Mesendoderm (in vitro differentiated cells): ENCODE measurements around the gene TENM4.
A peak's percentile ranks its signal among the peaks of the same experiment; 100 is the strongest.

Experiments used
- DNase-seq: peaks from one replicate; pipeline ENCODE4 v3.0.0; 2013
- H2AK5ac ChIP-seq: 2 replicates; pipeline ENCODE4 v1.6.1; 2013; ENCODE audit warnings: low read length, inconsistent platforms
- H2BK120ac ChIP-seq: 2 replicates; pipeline ENCODE4 v1.6.1; 2013; ENCODE audit warnings: low read depth, mild to moderate bottlenecking, low read length, moderate library complexity, mixed read lengths
- H2BK15ac ChIP-seq: replicated peaks from 2 replicates; pipeline ENCODE4 v1.6.1; 2013; ENCODE audit warnings: low read depth, mild to moderate bottlenecking, moderate library complexity
- H2BK5ac ChIP-seq: 2 replicates; pipeline ENCODE4 v1.6.1; 2013; ENCODE audit warnings: low read length, inconsistent platforms
- H3K18ac ChIP-seq: 2 replicates; pipeline ENCODE4 v1.6.1; 2013; ENCODE audit warnings: mild to moderate bottlenecking, low read length, mixed read lengths
- H3K23ac ChIP-seq: one replicate; pipeline ENCODE4 v1.6.1; 2013; ENCODE audit warnings: low read length
- H3K27ac ChIP-seq: 2 replicates; pipeline ENCODE4 v1.5.1; 2013; ENCODE audit warnings: low read depth, mild to moderate bottlenecking, inconsistent platforms, low read length, moderate library complexity
- H3K27me3 ChIP-seq: 2 replicates; pipeline ENCODE4 v1.6.1; 2013; ENCODE audit warnings: low read length, control low read depth, mild to moderate bottlenecking, inconsistent platforms; ENCODE audit not compliant: insufficient read depth, poor library complexity
- H3K36me3 ChIP-seq: 2 replicates; pipeline ENCODE4 v1.6.1; 2013; ENCODE audit warnings: low read length, inconsistent platforms; ENCODE audit not compliant: control insufficient read depth, insufficient read depth
- H3K4ac ChIP-seq: one replicate; pipeline ENCODE4 v1.6.1; 2013; ENCODE audit warnings: low read depth, mild to moderate bottlenecking, low read length, moderate library complexity
- H3K4me1 ChIP-seq: 2 replicates; pipeline ENCODE4 v1.6.1; 2013; ENCODE audit warnings: low read depth, low read length, inconsistent platforms; ENCODE audit not compliant: control insufficient read depth
- H3K4me2 ChIP-seq: 2 replicates; pipeline ENCODE4 v1.6.1; 2013; ENCODE audit warnings: low read length
- H3K4me3 ChIP-seq: 2 replicates; pipeline ENCODE4 v1.5.1; 2013; ENCODE audit warnings: mild to moderate bottlenecking, low read length
- H3K56ac ChIP-seq: one replicate; pipeline ENCODE4 v1.6.1; 2013; ENCODE audit warnings: low read length
- H3K79me1 ChIP-seq: 2 replicates; pipeline ENCODE4 v1.6.1; 2013; ENCODE audit warnings: low read length, inconsistent platforms
- H3K79me2 ChIP-seq: 2 replicates; pipeline ENCODE4 v1.6.1; 2013; ENCODE audit warnings: mild to moderate bottlenecking, low read length; ENCODE audit not compliant: control insufficient read depth, insufficient read depth
- H3K9ac ChIP-seq: 2 replicates; pipeline ENCODE4 v1.6.1; 2013; ENCODE audit warnings: low read length, inconsistent platforms
- H4K5ac ChIP-seq: one replicate; pipeline ENCODE4 v1.6.1; 2013; ENCODE audit warnings: low read length
- H4K8ac ChIP-seq: one replicate; pipeline ENCODE4 v1.6.1; 2013; ENCODE audit warnings: low read depth, mild to moderate bottlenecking, control low read depth, low read length, moderate library complexity
- WGBS: extraction: QIAGEN DNeasy Blood & Tissue Kit; methylation state at CpG from one replicate; pipeline ENCODE4 v1.1.7; 2013; ENCODE audit warnings: low lambda C conversion rate, missing lambda C conversion rate; ENCODE audit not compliant: insufficient coverage; ENCODE audit errors: extremely low coverage; 5-methylcytosine and 5-hydroxymethylcytosine counted together

The TENM4 gene

GRCh38 chr11:79045018-79045799 is 395.6 kb downstream of the TENM4 start:
- no peak overlapping the region for H3K4me2 ChIP-seq
- no CpG with 5 or more reads among the region's 10 CpGs for WGBS
- no peaks in the 10 kb centered on the region for H3K79me2 ChIP-seq
- peaks cover 2% of the 10 kb centered on the region for H3K4me1 ChIP-seq
- H3K27me3 ChIP-seq, result no peaks in the 10 kb centered on the region
- H3K18ac ChIP-seq, result no peak overlapping the region
- DNase-seq, result no peak
- H3K56ac ChIP-seq, result no peak overlapping the region
- no peak overlapping the region for H4K8ac ChIP-seq
- H3K79me1 ChIP-seq, result no peaks in the 10 kb centered on the region
- no peak overlapping the region for H2BK5ac ChIP-seq
- no peak overlapping the region for H3K27ac ChIP-seq
- H3K9ac ChIP-seq, result no peak overlapping the region
- H2BK120ac ChIP-seq, result no peak overlapping the region
- H2BK15ac ChIP-seq, result no peak overlapping the region
- no peak overlapping the region for H4K5ac ChIP-seq
- no peaks in the 10 kb centered on the region for H3K36me3 ChIP-seq
- no peak overlapping the region for H3K4ac ChIP-seq
- H2AK5ac ChIP-seq, result no peak overlapping the region
- H3K4me3 ChIP-seq, result no peak overlapping the region
- no peak overlapping the region for H3K23ac ChIP-seq

GRCh38 chr11:79044201-79044600 is 396.6 kb downstream of the TENM4 start:
- DNase-seq, result no peak
- Histone ChIP-seq H3K36me3 (no peaks in the 10 kb centered on the region), H3K56ac (no peak overlapping the region), H3K18ac (no peak overlapping the region), H2BK5ac (no peak overlapping the region), H3K79me2 (no peaks in the 10 kb centered on the region), H3K4me2 (no peak overlapping the region), H3K4me3 (no peak overlapping the region), H2BK120ac (no peak overlapping the region), H2AK5ac (no peak overlapping the region), H3K23ac (no peak overlapping the region), H3K9ac (no peak overlapping the region), H4K5ac (no peak overlapping the region), H3K27ac (no peak overlapping the region), H4K8ac (no peak overlapping the region), H3K27me3 (no peaks in the 10 kb centered on the region), H3K4ac (no peak overlapping the region), H3K79me1 (no peaks in the 10 kb centered on the region), H2BK15ac (no peak overlapping the region), H3K4me1 (no peaks in the 10 kb centered on the region)
- WGBS, result no CpG with 5 or more reads among the region's 2 CpGs

GRCh38 chr11:79043726-79044125 is 397.1 kb downstream of the TENM4 start:
- no CpG with 5 or more reads among the region's 3 CpGs for WGBS
- no peak for DNase-seq
- Histone ChIP-seq H2AK5ac (no peak overlapping the region), H4K5ac (no peak overlapping the region), H2BK5ac (no peak overlapping the region), H3K18ac (no peak overlapping the region), H3K56ac (no peak overlapping the region), H2BK120ac (no peak overlapping the region), H4K8ac (no peak overlapping the region), H3K27ac (no peak overlapping the region), H3K9ac (no peak overlapping the region), H3K4me1 (no peaks in the 10 kb centered on the region), H3K4me2 (no peak overlapping the region), H3K4me3 (no peak overlapping the region), H3K4ac (no peak overlapping the region), H2BK15ac (no peak overlapping the region), H3K27me3 (no peaks in the 10 kb centered on the region), H3K36me3 (no peaks in the 10 kb centered on the region), H3K23ac (no peak overlapping the region), H3K79me2 (no peaks in the 10 kb centered on the region), H3K79me1 (no peaks in the 10 kb centered on the region)

GRCh38 chr11:79042824-79043223 is 398.0 kb downstream of the TENM4 start:
- Histone ChIP-seq H2BK5ac (no peak overlapping the region), H3K4me1 (no peaks in the 10 kb centered on the region), H3K4me2 (no peak overlapping the region), H3K27me3 (no peaks in the 10 kb centered on the region), H2AK5ac (no peak overlapping the region), H3K79me1 (no peaks in the 10 kb centered on the region), H3K56ac (no peak overlapping the region), H3K4ac (no peak overlapping the region), H3K9ac (no peak overlapping the region), H3K36me3 (no peaks in the 10 kb centered on the region), H3K27ac (no peak overlapping the region), H3K4me3 (no peak overlapping the region), H4K8ac (no peak overlapping the region), H4K5ac (no peak overlapping the region), H3K18ac (no peak overlapping the region), H2BK15ac (no peak overlapping the region), H2BK120ac (no peak overlapping the region), H3K23ac (no peak overlapping the region), H3K79me2 (no peaks in the 10 kb centered on the region)
- WGBS, result no CpG with 5 or more reads among the region's 2 CpGs
- no peak for DNase-seq

- Histone ChIP-seq H3K4me2 (no peak overlapping the region), H3K27ac (no peak overlapping the region), H3K18ac (no peak overlapping the region), H3K9ac (no peak overlapping the region), H3K56ac (no peak overlapping the region), H4K5ac (no peak overlapping the region), H2AK5ac (no peak overlapping the region), H4K8ac (no peak overlapping the region), H3K36me3 (no peaks in the 10 kb centered on the region), H3K27me3 (no peaks in the 10 kb centered on the region), H3K79me1 (no peaks in the 10 kb centered on the region), H2BK120ac (no peak overlapping the region), H3K79me2 (no peaks in the 10 kb centered on the region), H2BK15ac (no peak overlapping the region), H3K23ac (no peak overlapping the region), H3K4me1 (no peaks in the 10 kb centered on the region), H2BK5ac (no peak overlapping the region), H3K4me3 (no peak overlapping the region), H3K4ac (no peak overlapping the region)
- no CpG with 5 or more reads among the region's 1 CpG for WGBS
- no peak for DNase-seq
These were observed 400.5 kb downstream of the TENM4 start for GRCh38 chr11:79040348-79040747.

- no peak overlapping the region for H3K27ac ChIP-seq
- H3K36me3 ChIP-seq, result no peaks in the 10 kb centered on the region
- H3K79me2 ChIP-seq, result no peaks in the 10 kb centered on the region
- H2AK5ac ChIP-seq, result no peak overlapping the region
- DNase-seq, result no peak
- no peak overlapping the region for H4K5ac ChIP-seq
- H2BK5ac ChIP-seq, result no peak overlapping the region
- no peaks in the 10 kb centered on the region for H3K4me1 ChIP-seq
- no peak overlapping the region for H3K4me2 ChIP-seq
- H3K56ac ChIP-seq, result peak overlapping the region; percentile 27
- H2BK120ac ChIP-seq, result no peak overlapping the region
- no peaks in the 10 kb centered on the region for H3K79me1 ChIP-seq
- H3K23ac ChIP-seq, result no peak overlapping the region
- no peak overlapping the region for H3K9ac ChIP-seq
- no peak overlapping the region for H3K4ac ChIP-seq
- H3K4me3 ChIP-seq, result no peak overlapping the region
- no peak overlapping the region for H4K8ac ChIP-seq
- no CpG with 5 or more reads among the region's 2 CpGs for WGBS
- H3K18ac ChIP-seq, result no peak overlapping the region
- H3K27me3 ChIP-seq, result no peaks in the 10 kb centered on the region
- no peak overlapping the region for H2BK15ac ChIP-seq
These were observed 401.7 kb downstream of the TENM4 start for GRCh38 chr11:79039122-79039521.
